ENCODE results near the gene ERMAP.
"Not testable (repeated sequence)": the region's sequence is repeated elsewhere in the genome, so short reads cannot be mapped to it uniquely, and the experiment has no call there.

ERMAP gene

DNA sequence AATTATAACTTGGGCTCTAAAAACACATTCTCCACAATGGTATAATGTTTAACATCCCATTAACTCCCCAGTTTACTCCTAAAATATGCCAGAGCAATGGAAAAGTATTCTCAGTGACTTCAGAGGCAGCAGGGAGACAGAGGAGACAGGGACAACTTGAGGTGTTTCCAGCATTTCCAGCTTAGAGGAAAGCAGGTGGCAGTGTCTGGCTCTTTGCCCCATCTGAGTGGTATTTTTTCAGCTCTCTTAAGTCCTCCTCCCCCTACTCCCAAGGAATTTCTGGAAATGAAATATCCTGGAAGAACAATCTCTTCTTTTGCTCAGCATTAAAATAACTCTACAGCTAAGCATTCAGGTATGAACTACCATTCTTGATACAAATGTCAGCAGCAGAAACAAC is 10.8 kb upstream of the ERMAP start:
- H3K27ac ChIP-seq, result no peak overlapping the region
- no peak for DNase-seq (ENCODE audit: low read depth, low spot score)

DNA sequence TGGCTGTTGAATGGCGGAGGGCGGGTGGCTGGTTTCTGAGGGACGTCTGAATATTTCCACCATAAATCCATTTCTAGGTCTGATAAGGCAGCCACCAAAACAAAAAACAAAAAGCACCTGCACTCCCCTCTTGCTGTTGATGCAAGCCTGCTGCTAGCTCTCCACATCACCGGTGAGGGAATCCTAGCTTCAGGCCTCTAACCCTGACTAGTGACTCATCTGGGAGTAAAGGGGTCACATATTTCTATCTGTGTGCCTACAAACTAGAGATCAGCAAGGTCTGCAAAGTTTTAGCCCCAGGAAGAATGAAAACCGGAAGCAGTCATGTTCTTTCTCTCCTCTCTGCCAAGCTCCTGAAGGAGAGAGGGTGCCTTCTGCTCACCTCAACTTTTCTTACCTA is 10.3 kb upstream of the ERMAP start:
- no peak for DNase-seq (ENCODE audit: low read depth, low spot score)
- H3K27ac ChIP-seq, result no peak overlapping the region

DNA sequence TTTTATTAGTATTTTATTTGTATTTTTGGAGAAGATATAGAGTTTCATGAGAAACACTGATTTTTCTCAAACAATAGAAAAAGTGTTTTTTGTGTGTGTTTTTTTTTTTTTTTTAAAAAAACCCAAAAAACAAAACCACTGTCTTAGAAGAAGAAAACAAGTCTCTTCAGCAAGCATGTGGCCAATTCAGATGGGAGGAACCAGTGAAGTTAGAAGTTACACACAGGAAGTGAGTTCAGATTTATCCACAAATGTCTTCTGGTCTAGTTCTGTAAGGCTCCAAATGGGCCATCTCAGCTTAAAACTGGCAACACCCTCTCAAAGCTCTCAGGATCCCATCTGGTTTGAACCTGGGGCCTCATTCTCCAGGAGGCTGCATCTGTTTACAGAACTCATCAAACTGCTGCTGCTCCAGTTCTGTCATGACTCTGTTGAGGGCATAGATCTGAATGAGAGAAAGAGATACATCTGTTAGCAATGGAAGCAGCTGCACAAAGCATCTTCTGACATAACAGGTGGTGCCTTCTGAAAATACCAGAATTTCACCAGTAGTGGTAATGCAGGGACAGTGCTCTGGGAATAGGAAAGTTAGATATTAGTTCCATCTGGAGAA is 9.8 kb upstream of the ERMAP start:
- no peak for DNase-seq (ENCODE audit: low read depth, low spot score)
- H3K27ac ChIP-seq, result no peak overlapping the region

DNA sequence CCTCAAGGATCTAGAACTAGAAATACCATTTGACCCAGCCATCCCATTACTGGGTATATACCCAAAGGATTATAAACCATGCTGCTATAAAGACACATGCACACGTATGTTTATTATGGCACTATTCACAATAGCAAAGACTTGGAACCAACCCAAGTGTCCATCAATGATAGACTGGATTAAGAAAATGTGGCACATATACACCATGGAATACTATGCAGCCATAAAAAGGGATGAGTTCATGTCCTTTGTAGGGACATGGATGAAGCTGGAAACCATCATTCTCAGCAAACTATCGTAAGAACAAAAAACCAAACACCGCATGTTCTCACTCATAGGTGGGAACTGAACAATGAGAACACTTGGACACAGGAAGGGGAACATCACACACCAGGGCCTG is 2.1 kb upstream of the ERMAP start:
- DNase-seq (ENCODE audit: low read depth, low spot score); H3K27ac ChIP-seq: not testable (repeated sequence)

- DNase-seq (ENCODE audit: low read depth, low spot score), result no peak
Observed at GRCh38 chr1:42815941-42816584, 859 bp upstream of the ERMAP start.

GRCh38 chr1:42817440-42817767 is 482 bp downstream of the ERMAP start:
- no peak for DNase-seq (ENCODE audit: low read depth, low spot score)
- H3K27ac ChIP-seq, result peak overlapping the region; percentile 91

More at GRCh38 chr1:42815941-42816584, 859 bp upstream of the ERMAP start:
- peak overlapping the region; percentile 91 for H3K27ac ChIP-seq

- no peak for DNase-seq (ENCODE audit: low read depth, low spot score)
- no peak overlapping the region for H3K27ac ChIP-seq
Observed at GRCh38 chr1:42817976-42818375, 1.1 kb downstream of the ERMAP start.

DNA sequence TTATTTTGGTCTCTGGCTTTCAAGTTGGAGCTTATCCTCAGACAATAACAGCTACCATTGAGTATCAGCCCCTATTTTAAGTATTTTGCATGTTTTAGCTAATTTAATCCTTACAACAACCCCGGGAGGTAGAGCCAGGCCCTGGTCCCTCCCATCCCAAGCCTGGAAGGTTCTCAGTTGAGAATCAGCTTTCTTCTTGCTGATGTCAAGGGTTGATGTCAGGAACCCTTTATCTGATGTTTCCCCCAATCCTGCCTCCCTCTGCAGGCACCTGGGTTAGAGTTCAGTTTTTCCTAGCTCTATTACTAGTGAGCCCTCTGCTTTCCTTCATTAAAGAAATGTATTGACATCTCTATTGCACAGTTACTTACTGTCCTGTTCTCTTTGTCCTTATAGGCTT is 3.9 kb downstream of the ERMAP start:
- H3K27ac ChIP-seq, result no peak overlapping the region
- DNase-seq (ENCODE audit: low read depth, low spot score), result no peak

DNA sequence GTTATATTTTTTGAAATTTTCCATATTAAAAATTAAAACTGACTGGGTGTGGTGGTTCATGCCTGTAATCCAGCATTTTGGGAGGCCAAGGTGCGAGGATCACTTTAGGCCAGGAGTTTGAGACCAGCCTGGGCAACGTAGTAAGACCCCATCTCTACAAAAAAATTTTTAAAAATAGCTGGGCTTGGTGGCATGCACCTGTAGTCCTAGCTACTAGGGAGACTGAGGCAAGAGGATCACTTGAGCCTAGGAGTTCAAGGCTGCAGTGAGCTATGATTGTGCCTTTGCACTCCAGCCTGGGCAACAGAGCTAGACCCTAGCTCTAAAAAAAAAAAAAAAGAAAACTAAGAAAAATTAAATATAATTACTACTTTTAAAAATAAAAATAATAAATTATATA is 4.8 kb downstream of the ERMAP start:
- no peak overlapping the region for H3K27ac ChIP-seq
- no peak for DNase-seq (ENCODE audit: low read depth, low spot score)

DNA sequence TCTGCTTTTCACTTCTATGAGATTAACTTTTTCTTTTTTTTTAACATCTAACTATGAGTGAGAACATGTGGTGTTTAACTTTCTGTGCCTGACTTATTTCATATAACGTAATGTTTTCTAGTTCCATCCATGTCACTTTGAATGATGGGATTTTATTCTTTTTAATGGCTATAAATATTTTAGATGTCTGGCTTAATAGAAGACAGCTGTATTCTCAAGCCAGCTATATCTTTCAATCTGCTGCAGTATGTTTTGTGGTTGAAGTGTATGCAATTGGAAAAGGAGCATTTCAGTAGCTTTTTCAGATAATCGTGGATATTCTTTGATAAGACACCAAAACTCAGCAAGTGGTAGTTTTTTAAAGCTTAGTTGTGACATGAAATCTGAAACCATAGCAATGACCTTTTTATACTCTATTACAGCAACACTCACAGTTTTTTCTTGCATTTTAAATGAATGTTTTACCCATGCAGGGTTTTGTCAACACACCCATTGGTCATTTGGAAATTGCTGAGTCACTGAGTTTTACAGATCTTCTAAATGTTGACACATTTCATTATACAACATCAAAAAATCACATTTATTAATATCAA is 6.0 kb downstream of the ERMAP start:
- no peak overlapping the region for H3K27ac ChIP-seq
- no peak for DNase-seq (ENCODE audit: low read depth, low spot score)

GRCh38 chr1:42824481-42825035 is 7.6 kb downstream of the ERMAP start:
- H3K27ac ChIP-seq, result no peak overlapping the region
- no peak for DNase-seq (ENCODE audit: low read depth, low spot score)

DNA sequence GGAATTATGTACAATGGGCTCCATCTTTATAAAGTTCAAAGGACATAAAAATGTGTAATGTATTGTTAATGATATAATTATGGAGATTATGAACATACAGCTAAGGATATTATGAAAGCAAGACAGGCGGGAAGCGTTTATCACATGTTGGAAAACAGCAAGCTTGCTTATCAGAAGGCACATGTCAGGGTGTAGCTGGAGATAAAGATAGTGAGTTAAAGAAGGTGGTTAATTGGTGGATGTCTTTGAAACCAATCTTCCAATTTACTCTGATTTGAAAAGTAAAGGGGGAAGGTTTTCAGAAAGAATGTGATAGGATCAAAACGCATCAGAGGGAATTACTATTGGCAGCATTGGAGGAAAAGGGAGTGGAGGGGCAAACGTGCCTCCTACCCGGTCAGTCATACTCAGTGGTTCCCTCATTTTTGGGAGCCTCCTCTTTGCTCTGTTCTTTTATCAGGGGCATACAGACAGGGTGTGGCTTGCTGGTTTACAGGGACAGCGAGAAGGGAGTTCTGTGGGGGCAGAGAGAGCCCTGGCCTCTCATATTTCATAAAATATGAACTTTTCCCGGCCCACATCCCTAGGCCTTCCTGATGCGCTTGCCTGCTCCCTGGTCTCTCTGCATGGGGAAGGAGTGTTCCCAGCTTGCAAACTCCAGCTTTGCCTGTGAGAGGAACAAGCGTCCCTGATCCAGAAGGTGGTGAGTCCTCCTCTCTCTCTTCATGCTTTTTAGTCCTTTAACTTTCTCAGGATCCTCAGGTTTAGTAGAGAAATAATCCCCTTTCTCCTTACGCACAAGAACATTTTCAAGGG is 8.3 kb downstream of the ERMAP start:
- no peak overlapping the region for H3K27ac ChIP-seq
- DNase-seq (ENCODE audit: low read depth, low spot score), result no peak

- no peak overlapping the region for H3K27ac ChIP-seq
- DNase-seq (ENCODE audit: low read depth, low spot score), result no peak
Observed at GRCh38 chr1:42830631-42831030, 13.7 kb downstream of the ERMAP start.

DNA sequence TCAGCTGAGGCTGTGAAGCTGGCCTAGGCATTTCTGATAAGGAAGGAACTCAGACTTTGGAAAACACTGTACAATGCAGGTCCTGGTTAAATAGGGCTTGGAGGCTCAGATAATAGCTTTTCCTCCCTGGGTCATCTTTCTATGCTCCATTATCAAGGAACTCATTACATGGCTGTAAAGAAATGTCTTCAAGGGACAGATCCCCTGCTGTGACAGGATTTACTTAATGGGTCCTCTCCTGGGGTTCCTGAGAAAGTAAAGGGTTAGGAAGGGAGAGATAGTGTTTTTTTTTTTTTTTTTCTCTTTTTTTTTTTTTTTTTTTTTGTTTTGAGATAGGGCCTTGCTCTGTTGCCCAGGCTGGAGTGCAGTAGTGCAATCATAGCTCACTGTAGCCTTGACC is 14.4 kb downstream of the ERMAP start:
- DNase-seq (ENCODE audit: low read depth, low spot score), result no peak
- no peak overlapping the region for H3K27ac ChIP-seq

GRCh38 chr1:42832641-42833240 is 15.8 kb downstream of the ERMAP start:
- no peak for DNase-seq (ENCODE audit: low read depth, low spot score)
- no peak overlapping the region for H3K27ac ChIP-seq

- H3K27ac ChIP-seq, result no peak overlapping the region
- DNase-seq (ENCODE audit: low read depth, low spot score), result no peak
Observed at GRCh38 chr1:42833981-42834380, 17.1 kb downstream of the ERMAP start.

- DNase-seq (ENCODE audit: low read depth, low spot score), result no peak
Observed at GRCh38 chr1:42834803-42835202, 17.9 kb downstream of the ERMAP start.

GRCh38 chr1:42835422-42835821 is 18.5 kb downstream of the ERMAP start:
- DNase-seq (ENCODE audit: low read depth, low spot score), result no peak
- no peak overlapping the region for H3K27ac ChIP-seq

More at GRCh38 chr1:42834803-42835202, 17.9 kb downstream of the ERMAP start:
- no peak overlapping the region for H3K27ac ChIP-seq

DNA sequence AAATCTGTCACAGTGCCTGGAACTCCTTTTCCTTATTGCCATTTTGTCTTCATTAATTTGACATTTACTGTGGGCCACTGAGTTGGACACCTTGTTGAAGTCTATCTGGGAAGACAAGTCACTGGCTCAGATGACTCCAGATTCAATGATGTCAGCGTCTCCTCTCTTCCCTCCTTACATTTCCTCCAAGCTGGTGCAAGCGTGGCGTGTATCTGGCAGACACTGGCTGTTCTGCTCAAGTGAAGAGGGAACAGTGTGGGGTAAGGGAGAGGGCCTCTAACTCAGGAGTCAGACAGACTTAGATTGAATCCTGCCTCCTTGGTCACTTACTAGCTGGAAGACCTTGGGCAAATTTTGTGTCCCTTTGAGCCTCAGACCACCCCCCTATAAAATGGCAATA is 20.8 kb downstream of the ERMAP start:
- no peak for DNase-seq (ENCODE audit: low read depth, low spot score)

GRCh38 chr1:42838482-42839190 is 21.7 kb downstream of the ERMAP start:
- no peak for DNase-seq (ENCODE audit: low read depth, low spot score)
- no peak overlapping the region for H3K27ac ChIP-seq

More for the DNA sequence above, 20.8 kb downstream of the ERMAP start:
- H3K27ac ChIP-seq, result no peak overlapping the region

All from epithelial cell of prostate (primary cell).